Stimulated activated CD4-positive, alpha-beta T cell treated with anti-CD3 and anti-CD28 coated beads, Interleukin-2, amount 100 ng/mL, for 48 hours (primary cell): ENCODE measurements around the gene NUP62CL.
"Not testable (repeated sequence)": the region's sequence is repeated elsewhere in the genome, so short reads cannot be mapped to it uniquely, and the experiment has no call there.

Source experiments
- DNase-seq, 2 donors: peaks; one replicate each; pipeline ENCODE4 v3.0.0-alpha.2; 2020

Gene NUP62CL, protein sequence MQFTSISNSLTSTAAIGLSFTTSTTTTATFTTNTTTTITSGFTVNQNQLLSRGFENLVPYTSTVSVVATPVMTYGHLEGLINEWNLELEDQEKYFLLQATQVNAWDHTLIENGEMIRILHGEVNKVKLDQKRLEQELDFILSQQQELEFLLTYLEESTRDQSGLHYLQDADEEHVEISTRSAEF

DNA sequence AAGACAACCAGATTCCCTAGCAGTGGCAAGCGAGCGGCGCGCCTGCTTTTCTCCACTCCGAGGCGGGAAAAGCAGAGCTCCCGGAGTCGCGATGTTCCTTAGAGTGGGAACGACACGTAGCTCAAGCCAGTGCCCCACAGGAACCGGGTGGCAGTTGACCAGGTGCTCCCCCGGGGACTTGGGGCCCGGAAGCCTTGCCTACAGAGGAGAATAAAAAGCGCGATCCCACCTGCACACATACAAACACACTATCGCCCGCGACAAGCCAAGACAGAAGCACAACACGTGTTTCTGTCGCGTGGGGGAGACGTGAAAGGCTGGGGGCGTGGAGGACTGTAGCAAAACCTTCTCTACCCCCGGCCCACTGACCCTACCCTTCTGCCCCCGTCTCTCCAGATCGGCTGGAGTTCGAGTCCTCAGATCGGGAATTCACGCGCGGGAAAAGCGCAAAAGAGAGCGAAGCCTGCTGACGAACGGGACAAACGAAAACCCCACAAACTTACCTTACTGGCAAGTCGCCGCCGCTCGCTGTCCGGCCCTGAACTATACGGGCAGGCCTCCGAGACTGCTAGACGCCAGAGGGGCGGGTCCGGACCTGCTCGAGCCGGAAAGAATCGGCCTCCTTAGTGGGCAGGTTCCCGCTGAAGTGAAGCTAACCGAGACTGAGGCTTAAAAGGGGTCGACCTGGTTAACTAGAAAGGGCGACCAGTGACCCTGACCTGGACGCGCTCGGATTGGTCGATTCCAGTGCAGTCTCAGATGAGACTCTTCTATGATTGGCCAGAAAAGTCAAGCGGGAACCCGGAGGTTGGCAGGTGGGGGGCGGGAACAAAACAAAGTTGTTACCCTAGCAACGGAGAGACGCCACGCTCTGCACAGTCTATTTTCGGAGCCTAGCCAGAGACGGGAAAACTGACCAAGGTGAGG is at the start of gene NUP62CL, which contains the start of gene DNAAF6:
NUP62CL (minus strand) TSS at position 664 of the 927 bp plus-strand sequence. CDS start 31,287 bp downstream, outside the sequence.
DNAAF6 (plus strand) TSS at position 842 of the 927 bp plus-strand sequence. CDS start 6,265 bp downstream, outside the sequence.
- peak; percentile 40 to 57 for DNase-seq

DNA sequence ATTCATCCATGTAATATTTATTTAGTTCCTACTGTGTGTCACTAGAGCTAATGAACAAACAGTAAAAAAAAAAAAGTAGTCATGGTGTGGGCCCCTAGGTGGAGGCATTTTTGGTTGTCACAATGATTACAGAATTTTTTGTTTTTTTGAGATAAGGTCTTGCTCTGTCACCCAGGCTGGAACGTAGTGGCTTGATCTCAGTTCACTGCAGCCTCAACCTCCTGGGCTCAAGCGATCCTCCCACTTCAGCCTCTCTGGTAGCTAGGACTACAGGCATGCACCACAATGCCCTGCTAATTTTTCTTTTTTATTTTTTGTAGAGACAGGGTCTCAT is 22.2 kb upstream of the NUP62CL start:
- no peak for DNase-seq

DNA sequence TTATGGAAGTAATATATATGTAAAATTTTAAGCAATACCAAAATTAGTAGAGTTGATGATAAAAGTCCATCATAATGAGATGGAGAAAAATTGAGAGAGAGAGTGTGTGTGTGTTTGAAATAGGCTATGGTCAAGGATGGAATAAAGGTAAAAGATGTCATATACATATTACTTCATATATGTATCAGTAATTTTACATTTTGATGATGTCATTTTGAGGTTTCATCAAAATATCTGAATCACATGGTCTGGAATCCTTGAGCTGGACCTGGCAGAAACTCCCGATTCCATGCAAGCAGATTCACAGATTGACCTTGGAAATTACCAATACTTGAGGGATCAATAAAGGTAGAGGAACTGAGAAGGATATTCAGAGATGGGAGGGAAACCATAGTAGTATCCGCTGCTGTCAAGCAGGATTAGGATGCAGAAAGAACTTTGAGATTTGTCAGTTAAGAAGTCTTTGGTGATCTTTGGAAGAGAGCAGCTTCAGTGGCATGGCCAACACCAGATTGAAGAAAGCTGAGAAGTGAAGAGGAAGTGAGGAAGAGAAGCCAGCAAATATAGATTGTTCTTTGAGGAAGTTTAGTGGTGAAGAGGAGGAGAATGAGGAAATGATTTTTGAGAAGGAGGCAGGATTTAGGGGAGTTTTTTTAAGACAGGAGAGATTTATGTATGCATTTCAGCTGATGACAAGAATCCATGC is 21.7 kb upstream of the NUP62CL start:
- no peak for DNase-seq

DNA sequence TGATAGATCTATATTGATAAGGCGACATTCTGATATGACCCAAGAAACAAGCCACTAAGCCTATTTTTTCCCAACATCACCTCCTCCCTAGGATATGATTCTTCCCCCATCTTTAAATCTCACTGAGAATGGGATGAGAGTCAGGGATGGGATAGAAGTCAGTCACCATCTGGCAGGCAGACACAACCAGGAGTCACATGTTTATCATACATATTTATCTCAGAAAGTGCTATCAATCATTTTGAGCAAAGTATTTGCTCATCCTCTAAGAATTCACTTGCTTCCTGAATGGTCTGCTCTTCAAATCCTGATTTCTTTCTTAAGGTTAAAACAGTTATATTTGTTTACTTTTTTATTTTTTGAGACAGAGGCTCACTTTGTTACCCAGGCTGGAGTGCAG is 20.5 kb upstream of the NUP62CL start:
- DNase-seq = no peak

DNA sequence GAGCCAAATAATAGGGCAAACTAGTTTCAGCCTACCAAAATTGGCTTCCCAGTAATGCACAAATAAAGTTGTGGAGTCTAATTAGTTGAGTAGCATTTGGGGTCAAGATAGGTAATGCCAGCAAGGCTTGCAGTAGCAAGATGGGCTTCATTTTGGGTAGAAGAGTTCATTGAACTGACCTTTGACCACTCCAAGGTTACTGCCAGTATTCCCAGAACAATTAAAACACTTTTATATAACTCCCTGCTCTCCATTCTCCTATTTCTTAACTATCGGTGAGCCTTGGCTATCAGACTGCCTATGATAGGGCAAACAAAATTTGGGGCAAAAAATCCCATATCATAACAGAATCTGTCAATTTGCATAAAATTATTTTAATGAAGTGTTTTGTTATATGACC is 7.2 kb upstream of the NUP62CL start:
- no peak for DNase-seq

DNA sequence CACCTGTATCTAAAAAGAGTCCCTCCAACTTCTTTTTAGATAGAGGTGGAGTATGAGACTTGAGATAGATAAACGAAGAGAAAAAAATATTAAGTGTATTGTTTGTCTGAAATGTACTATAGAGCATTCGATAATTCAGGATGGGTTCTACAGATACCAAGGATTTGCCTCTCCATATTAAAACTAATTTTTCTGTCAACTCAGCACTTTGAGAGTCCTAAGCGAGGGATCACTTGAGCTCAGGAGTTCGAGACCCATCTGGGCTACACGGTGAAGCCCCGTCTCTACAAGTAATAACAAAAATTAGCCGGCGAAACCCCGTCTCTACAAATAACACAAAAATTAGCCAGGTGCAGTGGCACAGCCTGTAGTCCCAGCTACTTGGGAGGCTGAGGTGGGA is 1.7 kb upstream of the NUP62CL start:
- DNase-seq = no peak

DNA sequence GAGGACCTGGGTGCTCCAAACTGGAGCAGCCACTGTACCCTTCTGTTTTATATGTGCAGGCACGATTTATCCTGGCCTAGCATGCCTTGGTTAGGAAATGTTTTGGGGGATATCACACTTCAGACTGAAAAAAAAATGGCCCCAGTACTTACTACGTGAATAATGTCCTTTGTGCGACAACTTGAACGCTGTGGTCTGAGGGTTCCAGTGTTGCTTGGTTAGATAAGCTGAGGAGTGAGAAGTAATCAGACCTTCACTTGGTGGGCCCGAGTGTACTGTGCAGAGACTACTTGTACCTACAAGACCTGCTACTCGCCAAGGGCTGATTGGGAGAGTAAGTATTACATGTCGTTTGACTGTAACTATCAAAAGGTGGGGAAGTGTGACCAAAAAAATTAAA is 856 bp upstream of the NUP62CL start:
- no peak for DNase-seq

DNA sequence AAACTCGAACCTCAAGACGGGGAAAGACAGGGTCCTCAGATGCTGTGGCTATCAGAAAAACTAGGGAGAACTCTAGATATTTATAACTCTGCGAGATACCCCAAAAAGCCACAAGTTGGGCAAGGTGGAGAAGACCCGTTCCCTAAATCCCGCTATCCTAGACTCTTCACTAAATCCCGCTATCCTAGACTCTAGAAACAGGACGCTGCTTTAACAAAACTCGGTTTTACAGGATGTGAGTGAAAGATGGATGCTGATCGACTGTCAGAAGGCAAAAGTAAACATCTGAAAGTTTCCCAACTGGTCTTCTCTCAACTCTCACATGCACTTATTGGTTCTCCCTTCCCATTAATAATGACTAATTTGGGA is 448 bp upstream of the NUP62CL start:
- DNase-seq = no peak

DNA sequence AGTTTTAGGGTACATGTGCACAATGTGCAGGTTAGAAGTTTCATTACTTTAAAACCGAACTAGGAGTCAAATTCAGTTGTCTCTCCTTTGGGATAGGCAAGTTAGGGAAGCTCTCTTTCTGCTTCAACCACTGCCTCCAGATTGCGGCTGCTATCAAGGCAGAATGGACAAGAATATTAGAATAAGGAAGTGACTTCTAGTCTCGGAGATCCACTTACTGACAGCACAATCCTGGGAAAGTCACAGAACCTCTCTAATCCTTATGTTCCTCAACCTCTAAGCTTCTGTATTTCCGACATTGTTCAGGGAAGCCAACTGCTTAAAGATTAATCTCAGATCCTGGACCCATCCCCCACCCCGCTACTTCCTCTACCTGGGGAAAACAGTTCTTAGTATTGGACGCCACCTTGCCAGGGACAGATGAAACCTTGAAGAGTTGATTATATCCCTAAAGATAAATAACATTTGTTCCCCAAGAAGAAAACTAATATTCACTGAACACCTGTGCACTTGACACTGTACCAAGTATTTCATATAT is 2.1 kb downstream of the NUP62CL start:
- DNase-seq = no peak

DNA sequence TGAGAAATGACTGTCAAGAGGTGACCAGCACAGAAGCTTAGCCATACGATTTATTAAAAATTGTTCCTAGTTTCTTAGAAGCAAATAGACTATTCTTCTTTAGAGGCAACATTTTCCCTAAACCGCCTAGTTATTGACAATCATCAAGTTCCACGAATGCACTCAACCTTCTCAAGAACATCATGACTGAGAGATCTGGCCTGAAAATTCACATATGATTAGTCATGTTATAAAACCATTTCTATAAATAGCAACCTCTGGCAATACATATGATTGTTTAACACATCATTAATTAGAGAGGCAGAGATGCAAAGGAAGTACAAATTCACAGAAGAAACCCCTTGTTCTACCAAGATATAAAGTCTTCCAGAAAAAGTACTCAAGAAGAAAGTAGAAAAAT is 6.7 kb downstream of the NUP62CL start:
- DNase-seq = no peak

DNA sequence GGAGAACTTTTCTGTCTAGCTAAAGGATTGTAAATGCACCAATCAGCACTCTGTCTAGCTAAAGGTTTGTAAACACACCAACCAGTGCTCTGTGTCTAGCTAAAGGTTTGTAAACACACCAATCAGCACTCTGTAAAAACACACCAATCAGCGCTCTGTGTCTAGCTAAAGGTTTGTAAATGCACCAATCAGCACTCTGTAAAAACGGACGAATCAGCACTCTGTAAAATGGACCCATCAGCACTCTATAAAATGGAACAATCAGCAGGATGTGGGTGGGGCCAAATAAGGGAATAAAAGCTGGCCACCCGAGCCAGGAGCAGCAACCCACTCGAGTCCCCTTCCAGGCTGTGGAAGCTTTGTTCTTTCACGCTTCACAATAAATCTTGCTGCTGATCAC is 8.2 kb downstream of the NUP62CL start:
- DNase-seq = not testable (repeated sequence)

DNA sequence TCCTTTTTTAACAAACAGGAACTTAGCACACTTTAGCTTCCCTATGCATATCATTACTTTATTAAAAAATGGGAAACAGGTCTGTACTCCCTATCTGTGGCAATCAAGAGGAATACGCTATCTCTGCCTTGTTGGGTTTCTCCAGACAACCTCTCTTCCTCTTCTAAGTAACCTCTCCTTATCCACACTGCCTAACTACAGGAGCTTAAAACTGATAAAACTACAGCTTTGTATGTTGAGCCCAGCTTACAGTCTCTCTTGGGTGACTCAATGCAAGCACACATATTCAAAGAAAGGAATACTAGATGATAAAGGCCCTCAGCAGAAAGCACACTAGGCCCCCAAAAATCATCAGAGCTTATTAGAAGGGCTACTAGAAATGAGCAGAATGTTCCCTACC is 8.9 kb downstream of the NUP62CL start:
- DNase-seq = no peak

DNA sequence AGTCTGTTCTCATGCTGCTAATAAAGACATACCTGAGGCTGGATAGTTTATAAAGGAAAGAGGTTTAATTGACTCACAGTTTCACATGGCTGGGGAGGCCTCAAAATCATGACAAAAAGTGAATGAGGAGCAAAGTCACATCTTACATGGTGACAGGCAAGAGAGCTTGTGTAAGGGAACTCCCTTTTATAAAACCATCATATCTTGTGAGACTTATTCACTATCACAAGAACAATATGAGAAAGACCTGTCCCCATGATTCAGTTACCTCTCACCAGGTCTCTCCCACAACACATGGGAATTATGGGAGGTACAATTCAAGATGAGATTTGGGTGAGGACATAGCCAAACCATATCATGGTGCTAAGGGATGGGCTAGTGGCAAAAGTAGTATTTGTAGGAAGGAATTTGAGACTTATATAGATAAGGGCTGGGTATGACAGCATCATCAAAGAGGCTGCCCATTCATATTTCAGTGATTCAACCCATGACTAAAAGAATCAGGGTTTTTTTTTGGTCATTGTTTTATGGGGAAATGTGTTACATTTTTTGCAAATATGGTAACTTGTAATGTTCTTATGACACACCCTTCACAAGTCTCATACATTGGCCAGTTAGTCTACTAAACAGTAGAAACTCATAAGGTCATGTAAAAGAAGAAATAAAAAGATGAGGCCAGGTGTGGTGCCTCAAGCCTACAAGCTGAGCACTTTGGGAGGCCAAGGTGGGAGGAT is 34.7 kb downstream of the NUP62CL start:
- no peak for DNase-seq

DNA sequence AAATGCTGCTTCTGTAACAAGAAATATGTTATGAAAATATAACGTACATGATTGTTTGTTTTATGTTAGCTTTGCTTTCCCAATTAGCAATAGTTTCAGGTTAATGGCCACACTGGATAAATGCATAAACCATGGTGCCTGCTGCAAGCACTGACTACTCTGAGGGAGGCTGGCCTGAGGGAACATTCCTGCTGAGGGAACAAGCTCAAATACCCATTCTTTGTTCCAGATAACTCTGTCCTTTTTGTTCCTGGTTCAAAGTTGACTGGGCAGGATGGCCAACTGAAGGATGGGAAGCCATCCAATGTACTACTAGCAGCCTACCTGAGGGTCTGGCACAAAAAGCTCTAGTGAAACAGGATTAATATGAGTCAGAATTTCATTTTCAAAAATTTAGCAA is 37.5 kb downstream of the NUP62CL start:
- DNase-seq = no peak

DNA sequence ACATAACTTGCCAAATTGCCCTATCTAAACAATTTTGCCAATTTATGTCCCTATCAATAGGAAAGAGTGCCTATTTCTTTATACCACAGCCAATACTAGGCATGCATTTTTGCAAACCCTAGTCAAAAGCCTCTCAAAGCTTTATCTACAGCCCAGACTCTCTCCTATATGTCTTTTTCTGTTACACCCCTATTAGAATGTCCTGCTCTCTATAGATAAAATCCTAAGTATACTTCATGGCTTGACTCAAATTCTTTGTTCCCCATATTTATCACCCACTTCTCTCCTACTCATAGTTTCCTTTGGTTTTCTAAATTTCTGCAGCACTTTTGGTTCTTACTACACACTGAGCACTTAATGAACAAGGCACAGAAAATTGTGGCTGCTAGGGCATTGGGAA is 38.0 kb downstream of the NUP62CL start:
- DNase-seq = no peak

DNA sequence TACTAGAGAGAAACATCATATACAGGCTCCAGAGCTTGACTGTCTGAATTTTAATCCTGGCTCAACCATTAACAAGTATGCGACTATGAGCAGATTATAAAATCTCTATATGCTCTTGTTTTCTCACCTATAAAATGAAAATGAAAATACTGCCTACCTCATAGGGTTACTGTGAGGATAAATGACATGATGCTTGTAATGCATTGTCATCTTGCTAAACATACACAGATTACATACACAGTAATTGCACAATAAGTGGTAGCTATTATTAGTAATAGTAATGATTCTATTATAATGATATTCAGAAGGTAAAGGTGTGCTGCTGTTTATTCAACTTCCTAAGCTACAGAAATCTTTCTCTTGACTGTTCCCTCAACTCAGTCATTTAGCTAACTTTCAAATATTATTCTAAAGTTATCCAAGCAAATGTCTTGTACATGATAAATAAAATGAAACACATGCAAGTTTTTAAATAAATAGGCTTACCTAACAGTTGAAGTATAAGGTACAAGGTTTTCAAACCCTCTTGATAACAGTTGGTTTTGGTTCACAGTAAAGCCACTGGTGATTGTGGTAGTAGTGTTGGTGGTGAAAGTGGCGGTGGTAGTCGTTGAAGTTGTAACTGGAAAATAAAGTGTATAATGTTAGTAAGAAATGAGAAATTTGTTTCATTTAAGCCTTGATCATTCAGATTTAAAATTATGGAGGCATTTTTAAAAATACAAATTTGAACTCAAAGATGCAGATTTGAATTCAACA is 38.9 kb downstream of the NUP62CL start:
- no peak for DNase-seq

DNA sequence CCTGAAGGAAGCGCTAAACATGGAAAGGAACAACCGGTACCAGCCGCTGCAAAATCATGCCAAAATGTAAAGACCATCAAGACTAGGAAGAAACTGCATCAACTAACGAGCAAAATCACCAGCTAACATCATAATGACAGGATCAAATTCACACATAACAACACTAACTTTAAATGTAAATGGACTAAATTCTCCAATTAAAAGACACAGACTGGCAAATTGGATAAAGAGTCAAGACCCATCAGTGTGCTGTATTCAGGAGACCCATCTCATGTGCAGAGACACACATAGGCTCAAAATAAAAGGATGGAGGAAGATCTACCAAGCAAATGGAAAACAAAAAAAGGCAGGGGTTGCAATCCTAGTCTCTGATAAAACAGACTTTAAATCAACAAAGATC is 48.6 kb downstream of the NUP62CL start:
- not testable (repeated sequence) for DNase-seq

DNA sequence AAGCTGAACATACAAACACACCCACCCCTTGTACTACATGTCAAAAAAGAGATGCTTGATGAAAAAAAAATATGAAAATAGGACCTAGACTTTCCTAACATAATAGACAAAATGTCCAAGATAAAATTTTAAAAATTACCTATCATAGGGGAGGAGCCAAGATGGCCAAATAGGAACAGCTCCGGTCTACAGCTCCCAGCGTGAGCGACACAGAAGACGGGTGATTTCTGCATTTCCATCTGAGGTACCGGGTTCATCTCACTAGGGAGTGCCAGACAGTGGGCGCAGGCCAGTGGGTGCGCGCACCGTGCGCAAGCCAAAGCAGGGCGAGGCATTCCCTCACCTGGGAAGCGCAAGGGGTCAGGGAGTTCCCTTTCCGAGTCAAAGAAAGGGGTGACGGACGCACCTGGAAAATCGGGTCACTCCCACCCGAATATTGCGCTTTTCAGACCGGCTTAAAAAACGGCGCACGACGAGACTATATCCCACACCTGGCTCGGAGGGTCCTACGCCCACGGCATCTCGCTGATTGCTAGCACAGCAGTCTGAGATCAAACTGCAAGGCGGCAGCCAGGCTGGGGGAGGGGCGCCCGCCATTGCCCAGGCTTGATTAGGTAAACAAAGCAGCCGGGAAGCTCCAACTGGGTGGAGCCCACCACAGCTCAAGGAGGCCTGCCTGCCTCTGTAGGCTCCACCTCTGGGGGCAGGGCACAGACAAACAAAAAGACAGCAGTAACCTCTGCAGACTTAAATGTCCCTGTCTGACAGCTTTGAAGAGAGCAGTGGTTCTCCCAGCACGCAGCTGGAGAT is 50.4 kb downstream of the NUP62CL start:
- not testable (repeated sequence) for DNase-seq

DNA sequence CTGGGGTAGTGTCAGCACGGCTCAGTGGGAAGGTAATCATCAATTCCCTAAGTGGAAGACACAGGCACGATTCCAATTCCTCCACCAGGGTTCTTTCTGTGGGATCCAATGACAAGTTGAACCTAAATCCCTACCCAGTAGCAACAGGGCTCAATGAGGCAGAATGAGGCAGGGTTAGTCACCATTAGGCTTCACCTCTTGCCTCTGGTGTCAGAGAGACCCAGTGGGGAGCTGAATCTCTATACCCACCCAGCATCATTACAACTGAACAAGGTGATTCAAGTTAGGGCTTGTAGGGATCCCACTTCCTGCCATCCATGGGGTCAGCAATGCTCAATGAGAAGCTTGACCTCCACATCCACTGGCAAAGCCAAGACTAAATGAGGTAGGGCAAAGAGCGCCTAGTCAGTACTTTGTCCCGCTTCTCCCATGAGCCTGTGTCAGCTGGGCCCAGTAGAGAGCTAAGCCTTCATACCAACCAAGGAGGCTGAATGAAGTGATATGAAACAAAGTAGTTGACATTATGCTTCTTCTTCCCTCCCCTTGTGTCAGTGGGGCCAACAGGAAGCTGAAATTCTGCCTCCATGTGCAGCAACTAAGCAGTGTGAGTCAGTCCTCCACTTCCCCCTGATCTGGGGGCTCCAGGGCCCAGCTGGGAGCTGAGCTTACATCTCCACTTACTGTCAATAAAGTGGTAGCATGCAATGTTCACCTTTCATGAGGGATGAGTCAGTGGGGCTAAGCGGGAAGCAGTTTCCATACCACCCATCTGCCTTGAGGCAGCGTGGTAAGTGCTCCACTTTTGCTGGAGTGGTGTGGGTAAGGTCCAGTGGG is 51.2 kb downstream of the NUP62CL start:
- DNase-seq = peak in 1 of 2 donors; percentile 3

DNA sequence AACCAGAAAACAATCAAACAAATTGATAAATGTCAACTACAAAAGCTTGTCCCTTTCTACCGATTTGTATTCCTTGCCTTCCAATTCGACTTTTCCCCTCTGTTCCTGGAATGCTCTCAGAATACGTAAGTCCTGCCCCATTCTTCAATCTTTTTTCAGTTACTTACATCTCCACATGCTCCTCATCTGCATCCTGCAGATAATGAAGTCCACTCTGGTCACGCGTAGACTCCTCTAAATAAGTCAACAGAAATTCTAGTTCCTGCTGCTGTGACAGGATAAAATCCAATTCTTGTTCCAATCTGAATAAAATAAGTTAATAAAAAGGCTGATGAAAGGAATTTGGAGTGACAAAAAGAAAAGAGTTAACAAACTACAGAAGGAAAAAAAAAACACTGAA is 53.2 kb downstream of the NUP62CL start:
- no peak for DNase-seq
